WTC11 (cell line): ENCODE results near the gene TCAP. TPM values are rescaled to one million over a fixed set of nuclear protein-coding genes. Genes with fewer than 3 reads are reported as not detected.

Experiments used
- ATAC-seq: fragments of 200-7000 bp; cut with Tn5 transposase; 2 replicates; pipeline ENCODE4 v1.10.0; 2021; ENCODE audit warnings: mild to moderate bottlenecking, moderate library complexity
- CTCF ChIA-PET: fragments of 300-600 bp; sonication (Branson Sonifier 250); formaldehyde crosslinking; loops from one replicate; lab custom pipeline; 2021; ENCODE audit warnings: antibody characterized with exemption; lab: Charles Lee
- POLR2A ChIA-PET: fragments of 350-600 bp; sonication (Branson Sonifier 250); formaldehyde crosslinking; loops from one replicate; lab custom pipeline; 2021; ENCODE audit warnings: antibody characterized with exemption; lab: Charles Lee
- DNase-seq: peaks from one replicate; pipeline ENCODE4 v3.0.0; 2021; ENCODE audit warnings: low spot score
- H3K27ac Mint-ChIP-seq: 2 replicates; pipeline ENCODE4 v1.8.0; 2021; ENCODE audit warnings: mixed read lengths
- H3K27me3 Mint-ChIP-seq: 2 replicates; pipeline ENCODE4 v1.8.0; 2021; ENCODE audit warnings: low read depth, mild to moderate bottlenecking, moderate library complexity, mixed read lengths
- H3K36me3 Mint-ChIP-seq: 2 replicates; pipeline ENCODE4 v1.8.0; 2021; ENCODE audit warnings: mixed read lengths
- H3K4me1 Mint-ChIP-seq: 2 replicates; pipeline ENCODE4 v1.8.0; 2022; ENCODE audit warnings: mixed read lengths
- H3K4me3 Mint-ChIP-seq: 2 replicates; pipeline ENCODE4 v1.8.0; 2021; ENCODE audit warnings: mild to moderate bottlenecking, moderate library complexity, mixed read lengths
- H3K9me3 Mint-ChIP-seq: 2 replicates; pipeline ENCODE4 v1.8.0; 2021; ENCODE audit warnings: mixed read lengths
- CREB1 ChIP-seq: sonication (generic); formaldehyde crosslinking; IDR thresholded peaks from 2 replicates; pipeline ENCODE4 v1.8.0; 2023; ENCODE audit warnings: mild to moderate bottlenecking, missing genetic modification reagents
- EMX1 ChIP-seq: fragments of 250-450 bp; sonication (Bioruptor Pico); IDR thresholded peaks from 2 replicates; pipeline ENCODE4 v1.8.0; 2021; ENCODE audit warnings: mild to moderate bottlenecking
- GABPB1 ChIP-seq: sonication (generic); formaldehyde crosslinking; IDR thresholded peaks from 2 replicates; pipeline ENCODE4 v1.8.1; 2023; ENCODE audit warnings: mild to moderate bottlenecking, missing genetic modification reagents
- NFYB ChIP-seq: sonication (generic); formaldehyde crosslinking; conservative IDR thresholded peaks from 2 replicates; pipeline ENCODE4 v1.8.0; 2022; ENCODE audit warnings: low read depth, missing genetic modification reagents
- SP1 ChIP-seq: sonication (generic); formaldehyde crosslinking; conservative IDR thresholded peaks from 2 replicates; pipeline ENCODE4 v1.8.1; 2022; ENCODE audit warnings: missing genetic modification reagents
- TEAD4 ChIP-seq: sonication (generic); formaldehyde crosslinking; IDR thresholded peaks from 2 replicates; pipeline ENCODE4 v1.8.0; 2022; ENCODE audit warnings: mild to moderate bottlenecking, missing genetic modification reagents
- ZBTB21 ChIP-seq: sonication (generic); formaldehyde crosslinking; IDR thresholded peaks from 2 replicates; pipeline ENCODE4 v1.8.1; 2023; ENCODE audit warnings: mild to moderate bottlenecking, missing genetic modification reagents, borderline replicate concordance
- ZNF121 ChIP-seq: sonication (generic); formaldehyde crosslinking; IDR thresholded peaks from 2 replicates; pipeline ENCODE4 v1.8.0; 2023; ENCODE audit warnings: missing genetic modification reagents
- ZNF232 ChIP-seq: sonication (generic); formaldehyde crosslinking; IDR thresholded peaks from 2 replicates; pipeline ENCODE4 v1.8.0; 2022; ENCODE audit warnings: mild to moderate bottlenecking, missing genetic modification reagents
- total RNA-seq: library from RNA; stranded (reverse); gene quantifications from 3 replicates; pipeline ENCODE4 v1.2.3, GENCODE V29; 2021
- TF ChIP-seq, protein P1 (sequence below): fragments of 250-450 bp; sonication (Bioruptor Pico); IDR thresholded peaks from 2 replicates; pipeline ENCODE4 v1.8.0; 2021; ENCODE audit warnings: mild to moderate bottlenecking
- TF ChIP-seq, protein P2 (sequence below): sonication (generic); formaldehyde crosslinking; conservative IDR thresholded peaks from 2 replicates; pipeline ENCODE4 v1.8.1; 2022; ENCODE audit warnings: mild to moderate bottlenecking, missing genetic modification reagents
- TF ChIP-seq, protein P3 (sequence below): fragments of 250-450 bp; sonication (Bioruptor Pico); IDR thresholded peaks from 2 replicates; pipeline ENCODE4 v1.9.0; 2021; ENCODE audit warnings: mild to moderate bottlenecking
- TF ChIP-seq, protein P4 (sequence below): sonication (generic); formaldehyde crosslinking; IDR thresholded peaks from 2 replicates; pipeline ENCODE4 v1.8.1; 2022; ENCODE audit warnings: mild to moderate bottlenecking, missing genetic modification reagents, moderate library complexity, borderline replicate concordance
- TF ChIP-seq, protein P5 (sequence below): sonication (generic); formaldehyde crosslinking; IDR thresholded peaks from 2 replicates; pipeline ENCODE4 v1.8.0; 2023; ENCODE audit warnings: missing genetic modification reagents, mild to moderate bottlenecking, borderline replicate concordance
- TF ChIP-seq, protein P6 (sequence below): fragments of 250-450 bp; sonication (Bioruptor Pico); conservative IDR thresholded peaks from 2 replicates; pipeline ENCODE4 v1.9.0; 2021; ENCODE audit warnings: mild to moderate bottlenecking
- TF ChIP-seq, protein P7 (sequence below): sonication (generic); formaldehyde crosslinking; IDR thresholded peaks from 2 replicates; pipeline ENCODE4 v1.8.1; 2023; ENCODE audit warnings: mild to moderate bottlenecking, missing genetic modification reagents

TCAP gene
- total RNA-seq, 1 experiment from 2014 or later, result 2.9 TPM

DNA sequence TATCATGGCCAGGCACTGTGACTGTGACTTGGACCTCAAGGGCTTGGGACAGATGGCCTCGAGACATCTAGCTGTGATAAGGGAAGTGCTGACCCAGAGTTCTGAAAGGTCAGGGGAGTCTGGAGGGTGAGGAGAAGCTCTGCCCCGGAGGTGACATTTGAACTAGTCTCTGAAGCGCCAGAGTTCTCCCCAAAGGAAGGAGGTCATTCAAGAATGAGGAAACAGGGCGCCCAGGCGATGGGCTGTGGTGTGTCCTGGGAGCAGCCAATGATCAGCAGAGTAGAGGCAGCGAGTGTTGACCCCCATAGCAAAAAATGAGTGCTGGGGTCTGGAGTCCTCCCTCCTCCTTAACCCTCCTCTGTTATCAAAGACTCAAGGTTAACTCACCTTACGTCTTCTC is 23.3 kb upstream of the TCAP start:
- Mint-ChIP-seq H3K4me3 (no peak overlapping the region), H3K27me3 (no peaks in the 10 kb centered on the region), H3K9me3 (no peaks in the 10 kb centered on the region), H3K4me1 (peaks cover 63% of the 10 kb centered on the region), H3K27ac (peak overlapping the region; percentile 25; the same call in 1 of the 2 replicates), H3K36me3 (no peaks in the 10 kb centered on the region)
- ATAC-seq, result no peak
- DNase-seq, result no peak
- ChIA-PET POLR2A (no interaction called here), CTCF (interaction anchor here (1.1 to 18.1 kb wide), 3 partner anchors 11 to 27 kb away, joined by 3 to 851 read pairs (median 10); partner anchors contain the start of genes PNMT, PPP1R1B and STARD3)
- TF ChIP-seq ZNF121 (CRISPR knock-in tag) (no peak), TEAD4 (CRISPR knock-in tag) (no peak), SP1 (CRISPR knock-in tag) (no peak), GABPB1 (CRISPR knock-in tag) (no peak), EMX1 (CRISPR knock-in tag) (no peak), CREB1 (CRISPR knock-in tag) (no peak), NFYB (no peak), ZNF232 (CRISPR knock-in tag) (no peak), ZBTB21 (CRISPR knock-in tag) (no peak)
- TF ChIP-seq, protein P1, sequence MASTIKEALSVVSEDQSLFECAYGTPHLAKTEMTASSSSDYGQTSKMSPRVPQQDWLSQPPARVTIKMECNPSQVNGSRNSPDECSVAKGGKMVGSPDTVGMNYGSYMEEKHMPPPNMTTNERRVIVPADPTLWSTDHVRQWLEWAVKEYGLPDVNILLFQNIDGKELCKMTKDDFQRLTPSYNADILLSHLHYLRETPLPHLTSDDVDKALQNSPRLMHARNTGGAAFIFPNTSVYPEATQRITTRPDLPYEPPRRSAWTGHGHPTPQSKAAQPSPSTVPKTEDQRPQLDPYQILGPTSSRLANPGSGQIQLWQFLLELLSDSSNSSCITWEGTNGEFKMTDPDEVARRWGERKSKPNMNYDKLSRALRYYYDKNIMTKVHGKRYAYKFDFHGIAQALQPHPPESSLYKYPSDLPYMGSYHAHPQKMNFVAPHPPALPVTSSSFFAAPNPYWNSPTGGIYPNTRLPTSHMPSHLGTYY (CRISPR knock-in tag), result no peak
- TF ChIP-seq, protein P2, sequence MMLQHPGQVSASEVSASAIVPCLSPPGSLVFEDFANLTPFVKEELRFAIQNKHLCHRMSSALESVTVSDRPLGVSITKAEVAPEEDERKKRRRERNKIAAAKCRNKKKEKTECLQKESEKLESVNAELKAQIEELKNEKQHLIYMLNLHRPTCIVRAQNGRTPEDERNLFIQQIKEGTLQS (CRISPR knock-in tag), result no peak
- TF ChIP-seq, protein P3, sequence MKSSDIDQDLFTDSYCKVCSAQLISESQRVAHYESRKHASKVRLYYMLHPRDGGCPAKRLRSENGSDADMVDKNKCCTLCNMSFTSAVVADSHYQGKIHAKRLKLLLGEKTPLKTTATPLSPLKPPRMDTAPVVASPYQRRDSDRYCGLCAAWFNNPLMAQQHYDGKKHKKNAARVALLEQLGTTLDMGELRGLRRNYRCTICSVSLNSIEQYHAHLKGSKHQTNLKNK (CRISPR knock-in tag), result no peak
- TF ChIP-seq, protein P4, sequence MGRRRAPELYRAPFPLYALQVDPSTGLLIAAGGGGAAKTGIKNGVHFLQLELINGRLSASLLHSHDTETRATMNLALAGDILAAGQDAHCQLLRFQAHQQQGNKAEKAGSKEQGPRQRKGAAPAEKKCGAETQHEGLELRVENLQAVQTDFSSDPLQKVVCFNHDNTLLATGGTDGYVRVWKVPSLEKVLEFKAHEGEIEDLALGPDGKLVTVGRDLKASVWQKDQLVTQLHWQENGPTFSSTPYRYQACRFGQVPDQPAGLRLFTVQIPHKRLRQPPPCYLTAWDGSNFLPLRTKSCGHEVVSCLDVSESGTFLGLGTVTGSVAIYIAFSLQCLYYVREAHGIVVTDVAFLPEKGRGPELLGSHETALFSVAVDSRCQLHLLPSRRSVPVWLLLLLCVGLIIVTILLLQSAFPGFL (CRISPR knock-in tag), result no peak
- TF ChIP-seq, protein P5, sequence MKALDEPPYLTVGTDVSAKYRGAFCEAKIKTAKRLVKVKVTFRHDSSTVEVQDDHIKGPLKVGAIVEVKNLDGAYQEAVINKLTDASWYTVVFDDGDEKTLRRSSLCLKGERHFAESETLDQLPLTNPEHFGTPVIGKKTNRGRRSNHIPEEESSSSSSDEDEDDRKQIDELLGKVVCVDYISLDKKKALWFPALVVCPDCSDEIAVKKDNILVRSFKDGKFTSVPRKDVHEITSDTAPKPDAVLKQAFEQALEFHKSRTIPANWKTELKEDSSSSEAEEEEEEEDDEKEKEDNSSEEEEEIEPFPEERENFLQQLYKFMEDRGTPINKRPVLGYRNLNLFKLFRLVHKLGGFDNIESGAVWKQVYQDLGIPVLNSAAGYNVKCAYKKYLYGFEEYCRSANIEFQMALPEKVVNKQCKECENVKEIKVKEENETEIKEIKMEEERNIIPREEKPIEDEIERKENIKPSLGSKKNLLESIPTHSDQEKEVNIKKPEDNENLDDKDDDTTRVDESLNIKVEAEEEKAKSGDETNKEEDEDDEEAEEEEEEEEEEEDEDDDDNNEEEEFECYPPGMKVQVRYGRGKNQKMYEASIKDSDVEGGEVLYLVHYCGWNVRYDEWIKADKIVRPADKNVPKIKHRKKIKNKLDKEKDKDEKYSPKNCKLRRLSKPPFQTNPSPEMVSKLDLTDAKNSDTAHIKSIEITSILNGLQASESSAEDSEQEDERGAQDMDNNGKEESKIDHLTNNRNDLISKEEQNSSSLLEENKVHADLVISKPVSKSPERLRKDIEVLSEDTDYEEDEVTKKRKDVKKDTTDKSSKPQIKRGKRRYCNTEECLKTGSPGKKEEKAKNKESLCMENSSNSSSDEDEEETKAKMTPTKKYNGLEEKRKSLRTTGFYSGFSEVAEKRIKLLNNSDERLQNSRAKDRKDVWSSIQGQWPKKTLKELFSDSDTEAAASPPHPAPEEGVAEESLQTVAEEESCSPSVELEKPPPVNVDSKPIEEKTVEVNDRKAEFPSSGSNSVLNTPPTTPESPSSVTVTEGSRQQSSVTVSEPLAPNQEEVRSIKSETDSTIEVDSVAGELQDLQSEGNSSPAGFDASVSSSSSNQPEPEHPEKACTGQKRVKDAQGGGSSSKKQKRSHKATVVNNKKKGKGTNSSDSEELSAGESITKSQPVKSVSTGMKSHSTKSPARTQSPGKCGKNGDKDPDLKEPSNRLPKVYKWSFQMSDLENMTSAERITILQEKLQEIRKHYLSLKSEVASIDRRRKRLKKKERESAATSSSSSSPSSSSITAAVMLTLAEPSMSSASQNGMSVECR (CRISPR knock-in tag), result no peak
- TF ChIP-seq, protein P6, sequence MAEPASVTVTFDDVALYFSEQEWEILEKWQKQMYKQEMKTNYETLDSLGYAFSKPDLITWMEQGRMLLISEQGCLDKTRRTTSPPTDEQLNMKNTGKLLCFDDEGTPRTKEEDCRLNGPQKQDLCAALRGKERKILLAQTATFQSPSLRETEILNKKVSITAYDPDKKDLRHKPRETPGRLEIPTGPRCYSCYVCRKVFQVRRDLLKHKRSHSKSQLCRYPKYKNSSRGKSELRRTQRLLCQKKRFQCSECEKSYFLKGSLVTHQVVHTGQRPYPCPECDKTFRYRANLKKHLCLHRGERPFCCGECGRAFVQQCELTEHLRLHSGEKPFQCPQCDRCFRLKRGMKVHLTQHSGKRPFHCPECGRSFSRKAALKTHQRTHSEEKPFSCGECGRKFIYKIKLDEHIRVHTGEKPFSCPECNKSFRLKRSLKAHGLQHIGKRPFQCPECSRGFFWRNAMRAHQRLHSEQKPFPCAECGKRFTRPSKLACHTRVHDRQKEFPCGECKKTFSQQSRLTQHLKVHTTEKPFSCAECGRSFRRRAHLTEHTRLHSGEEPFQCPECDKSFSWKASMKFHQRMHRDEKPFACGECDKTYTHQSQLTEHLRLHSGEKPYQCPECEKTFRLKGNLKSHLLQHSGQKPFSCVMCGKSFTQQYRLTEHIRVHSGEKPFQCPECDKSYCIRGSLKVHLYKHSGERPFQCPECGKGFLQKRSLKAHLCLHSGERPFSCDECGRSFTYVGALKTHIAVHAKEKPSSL (CRISPR knock-in tag), result no peak
- TF ChIP-seq, protein P7, sequence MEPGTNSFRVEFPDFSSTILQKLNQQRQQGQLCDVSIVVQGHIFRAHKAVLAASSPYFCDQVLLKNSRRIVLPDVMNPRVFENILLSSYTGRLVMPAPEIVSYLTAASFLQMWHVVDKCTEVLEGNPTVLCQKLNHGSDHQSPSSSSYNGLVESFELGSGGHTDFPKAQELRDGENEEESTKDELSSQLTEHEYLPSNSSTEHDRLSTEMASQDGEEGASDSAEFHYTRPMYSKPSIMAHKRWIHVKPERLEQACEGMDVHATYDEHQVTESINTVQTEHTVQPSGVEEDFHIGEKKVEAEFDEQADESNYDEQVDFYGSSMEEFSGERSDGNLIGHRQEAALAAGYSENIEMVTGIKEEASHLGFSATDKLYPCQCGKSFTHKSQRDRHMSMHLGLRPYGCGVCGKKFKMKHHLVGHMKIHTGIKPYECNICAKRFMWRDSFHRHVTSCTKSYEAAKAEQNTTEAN (CRISPR knock-in tag), result no peak
